Renal pelvis (tissue), 3 donors: ENCODE results near the gene BNIP3. TPM values are rescaled to one million over a fixed set of nuclear protein-coding genes. Genes with fewer than 3 reads are reported as not detected.

Experiments
- polyA plus RNA-seq, 3 donors: library from polyadenylated mRNA; unstranded; fragments of 120-200 nt; gene quantifications; one replicate each; pipeline ENCODE4 v1.2.1, GENCODE V29; 2013; ENCODE audit not compliant: insufficient read length in 3 of 3

Gene BNIP3
- polyA plus RNA-seq, 3 donors: 81.7 to 92.5 (median 87.9) TPM

Other genes starting within 250 kb of the BNIP3 start
- 10 to 100 TPM; 42.0 to 46.1 (median 42.6) TPM for gene PPP2R2D, start 80.9 kb downstream of the BNIP3 start, polyA plus RNA-seq
- under 1 TPM; 0.19 to 0.41 (median 0.39) TPM for gene JAKMIP3, start 84.0 kb upstream of the BNIP3 start, polyA plus RNA-seq
- 10 to 100 TPM; 15.4 to 22.3 (median 18.3) TPM for gene DPYSL4, start 205.0 kb upstream of the BNIP3 start, polyA plus RNA-seq